Large intestine (tissue), 3 donors: Measurements from ENCODE around the gene MAS1L. TPM values are rescaled to one million over a fixed set of nuclear protein-coding genes. Genes with fewer than 3 reads are reported as not detected.

ENCODE experiments used
- DNase-seq, 2 donors: peaks; one replicate each; pipeline versions ENCODE4 v3.0.0 to v3.0.0-alpha.2; 2013
- H3K27ac ChIP-seq: one replicate; pipeline ENCODE4 v1.5.1; 2013; ENCODE audit warnings: low read length
- H3K27me3 ChIP-seq: 2 replicates; pipeline ENCODE4 v1.6.1; 2013; ENCODE audit warnings: low read length; ENCODE audit not compliant: control insufficient read depth, insufficient read depth
- H3K36me3 ChIP-seq: 2 replicates; pipeline ENCODE4 v1.6.1; 2013; ENCODE audit warnings: low read length; ENCODE audit not compliant: control insufficient read depth, insufficient read depth
- H3K4me1 ChIP-seq: one replicate; pipeline ENCODE4 v1.6.1; 2013; ENCODE audit warnings: low read length; ENCODE audit not compliant: control insufficient read depth, insufficient read depth
- H3K4me3 ChIP-seq: one replicate; pipeline ENCODE4 v1.5.1; 2013; ENCODE audit warnings: low read length
- H3K9me3 ChIP-seq: one replicate; pipeline ENCODE4 v1.6.1; 2013; ENCODE audit warnings: mild to moderate bottlenecking, low read depth, low read length, moderate library complexity; ENCODE audit not compliant: control insufficient read depth
- WGBS: methylation state at CpG from one replicate; pipeline ENCODE4 v1.1.5; 2013; ENCODE audit warnings: low lambda C conversion rate; ENCODE audit not compliant: insufficient coverage; 5-methylcytosine and 5-hydroxymethylcytosine counted together
- polyA plus RNA-seq: library from polyadenylated mRNA; unstranded; fragments of 120-200 nt; gene quantifications from one replicate; pipeline ENCODE4 v1.2.1, GENCODE V29; 2013

MAS1L gene
- polyA plus RNA-seq, 1 donor, result not detected

DNA sequence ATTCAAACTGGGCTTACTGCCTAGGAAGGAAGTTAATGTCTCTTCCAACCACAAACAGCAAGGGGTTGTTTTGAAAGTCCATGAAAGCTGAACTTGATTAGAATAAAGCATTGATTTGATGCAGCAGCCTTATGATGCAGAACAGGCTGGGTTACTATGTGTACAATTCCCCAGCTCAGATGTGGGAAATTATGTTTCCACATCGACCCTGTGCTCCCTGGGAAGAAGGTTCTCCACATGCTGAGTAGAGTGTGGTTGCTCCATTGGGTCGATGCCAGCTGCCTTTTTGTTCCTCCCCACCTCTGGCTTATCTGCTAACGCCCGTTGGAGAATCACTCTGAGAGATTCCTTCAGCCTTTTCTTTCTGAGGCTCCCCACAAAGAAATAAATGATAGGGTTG is 1.2 kb downstream of the MAS1L start:
- Histone ChIP-seq H3K4me1 (no peaks in the 10 kb centered on the region), H3K36me3 (no peaks in the 10 kb centered on the region), H3K4me3 (no peak overlapping the region)

GRCh38 chr6:29483735-29484134 is 4.0 kb downstream of the MAS1L start:
- H3K4me3 ChIP-seq, result no peak overlapping the region
- H3K9me3 ChIP-seq, result no peaks in the 10 kb centered on the region
- no peaks in the 10 kb centered on the region for H3K4me1 ChIP-seq
- no peaks in the 10 kb centered on the region for H3K36me3 ChIP-seq
- no peaks in the 10 kb centered on the region for H3K27me3 ChIP-seq
- DNase-seq, result no peak
- H3K27ac ChIP-seq, result no peak overlapping the region
- 44% methylated on average over 1 of the region's 1 CpG for WGBS

More for the DNA sequence above, 1.2 kb downstream of the MAS1L start:
- no peak for DNase-seq
- Histone ChIP-seq H3K27me3 (no peaks in the 10 kb centered on the region), H3K9me3 (no peaks in the 10 kb centered on the region), H3K27ac (no peak overlapping the region)
- WGBS, result no CpG with 5 or more reads among the region's 4 CpGs

DNA sequence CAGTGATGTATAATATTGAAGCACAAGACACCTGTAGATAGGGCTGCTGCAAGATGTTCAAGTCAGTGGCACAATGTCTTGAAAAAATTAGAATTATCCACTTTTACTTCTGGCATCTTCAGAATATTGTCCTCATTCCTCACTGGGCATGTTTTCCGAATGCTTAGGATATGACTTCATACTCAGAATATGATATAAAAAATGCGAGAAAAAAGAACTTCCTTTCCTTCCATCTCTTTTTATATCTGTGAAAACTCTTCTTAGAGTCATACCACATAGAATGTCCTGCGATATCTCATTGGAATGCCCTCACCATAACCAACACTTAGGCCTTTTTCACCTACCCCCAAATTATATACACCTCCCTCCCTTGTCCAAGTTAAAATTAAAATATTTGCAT is 4.6 kb downstream of the MAS1L start:
- H3K4me3 ChIP-seq, result no peak overlapping the region
- H3K9me3 ChIP-seq, result no peaks in the 10 kb centered on the region
- no peak overlapping the region for H3K27ac ChIP-seq
- 100% methylated on average over 2 of the region's 3 CpGs for WGBS
- H3K27me3 ChIP-seq, result no peaks in the 10 kb centered on the region
- no peaks in the 10 kb centered on the region for H3K4me1 ChIP-seq
- no peaks in the 10 kb centered on the region for H3K36me3 ChIP-seq
- DNase-seq, result no peak

DNA sequence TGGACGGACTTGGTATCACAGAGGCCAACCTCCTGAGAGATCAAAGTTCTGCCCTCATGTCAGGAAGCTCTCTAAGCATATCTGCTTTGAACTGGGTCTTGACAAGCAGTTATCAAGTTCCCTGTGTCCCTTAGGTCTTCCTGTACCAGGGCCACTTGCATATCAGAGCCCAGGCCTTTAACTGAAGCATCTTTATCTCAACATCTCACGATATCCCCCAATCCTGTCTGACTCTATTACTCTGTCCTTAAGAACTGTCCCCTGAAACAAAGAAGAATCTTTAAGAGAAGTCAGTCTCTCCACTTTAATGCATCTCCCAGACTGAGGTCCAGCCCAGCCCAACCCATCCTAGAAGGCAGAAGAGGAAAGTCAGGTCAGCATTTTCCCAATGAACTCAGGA is 8.2 kb downstream of the MAS1L start:
- DNase-seq, result no peak
- H3K4me1 ChIP-seq, result no peaks in the 10 kb centered on the region

GRCh38 chr6:29478740-29479139 is 9.0 kb downstream of the MAS1L start:
- Histone ChIP-seq H3K4me3 (no peak overlapping the region), H3K4me1 (no peaks in the 10 kb centered on the region), H3K36me3 (no peaks in the 10 kb centered on the region), H3K9me3 (no peaks in the 10 kb centered on the region), H3K27ac (no peak overlapping the region), H3K27me3 (no peaks in the 10 kb centered on the region)
- DNase-seq, result no peak
- WGBS, result 96% methylated on average over 4 of the region's 5 CpGs

More for the DNA sequence above, 8.2 kb downstream of the MAS1L start:
- no peak overlapping the region for H3K4me3 ChIP-seq
- WGBS, result no CpG with 5 or more reads among the region's 2 CpGs
- no peak overlapping the region for H3K27ac ChIP-seq
- no peaks in the 10 kb centered on the region for H3K27me3 ChIP-seq
- no peaks in the 10 kb centered on the region for H3K9me3 ChIP-seq
- H3K36me3 ChIP-seq, result no peaks in the 10 kb centered on the region

GRCh38 chr6:29477923-29478450 is 9.8 kb downstream of the MAS1L start:
- Histone ChIP-seq H3K9me3 (no peaks in the 10 kb centered on the region), H3K4me3 (no peak overlapping the region), H3K36me3 (no peaks in the 10 kb centered on the region), H3K27me3 (no peaks in the 10 kb centered on the region), H3K27ac (no peak overlapping the region), H3K4me1 (no peaks in the 10 kb centered on the region)
- no peak for DNase-seq
- 80% methylated on average over 1 of the region's 5 CpGs for WGBS

GRCh38 chr6:29474996-29475395 is 12.8 kb downstream of the MAS1L start:
- H3K9me3 ChIP-seq, result no peaks in the 10 kb centered on the region
- DNase-seq, result no peak
- no peaks in the 10 kb centered on the region for H3K36me3 ChIP-seq
- no CpG with 5 or more reads among the region's 2 CpGs for WGBS
- H3K4me1 ChIP-seq, result no peaks in the 10 kb centered on the region
- H3K4me3 ChIP-seq, result no peak overlapping the region
- no peak overlapping the region for H3K27ac ChIP-seq
- H3K27me3 ChIP-seq, result no peaks in the 10 kb centered on the region

GRCh38 chr6:29466241-29466640 is 21.5 kb downstream of the MAS1L start:
- Histone ChIP-seq H3K4me3 (no peak overlapping the region), H3K36me3 (no peaks in the 10 kb centered on the region), H3K27me3 (no peaks in the 10 kb centered on the region), H3K27ac (no peak overlapping the region), H3K4me1 (no peaks in the 10 kb centered on the region), H3K9me3 (no peaks in the 10 kb centered on the region)
- WGBS, result 46% methylated on average over 3 of the region's 6 CpGs
- DNase-seq, result no peak

DNA sequence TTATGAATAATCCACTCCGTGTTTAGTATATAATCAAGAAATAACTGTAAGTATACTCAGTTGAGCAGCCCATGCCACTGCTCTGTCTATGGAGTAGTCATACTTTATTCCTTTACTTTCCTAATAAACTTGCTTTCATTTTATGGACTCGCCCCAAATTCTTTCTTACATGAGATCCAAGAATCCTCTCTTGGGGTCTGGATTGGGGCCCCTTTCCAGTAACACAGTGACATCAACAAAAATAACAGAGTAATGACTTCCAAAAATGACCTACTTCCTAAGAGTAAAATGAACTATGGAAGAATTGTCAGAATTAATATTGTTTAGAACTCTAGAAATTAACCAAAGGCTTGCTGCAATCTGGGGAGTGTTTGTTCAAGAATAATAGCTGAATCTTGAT is 22.0 kb downstream of the MAS1L start:
- Histone ChIP-seq H3K36me3 (no peaks in the 10 kb centered on the region), H3K4me3 (no peak overlapping the region), H3K27me3 (no peaks in the 10 kb centered on the region), H3K9me3 (no peaks in the 10 kb centered on the region), H3K4me1 (no peaks in the 10 kb centered on the region), H3K27ac (no peak overlapping the region)
- 100% methylated on average over 1 of the region's 2 CpGs for WGBS
- no peak for DNase-seq

- H3K27me3 ChIP-seq, result no peaks in the 10 kb centered on the region
- no peak for DNase-seq
- H3K4me1 ChIP-seq, result no peaks in the 10 kb centered on the region
- H3K4me3 ChIP-seq, result no peak overlapping the region
- no peak overlapping the region for H3K27ac ChIP-seq
- no peaks in the 10 kb centered on the region for H3K36me3 ChIP-seq
- H3K9me3 ChIP-seq, result no peaks in the 10 kb centered on the region
- WGBS, result no CpG with 5 or more reads among the region's 2 CpGs
Observed at GRCh38 chr6:29465279-29465678, 22.5 kb downstream of the MAS1L start.

DNA sequence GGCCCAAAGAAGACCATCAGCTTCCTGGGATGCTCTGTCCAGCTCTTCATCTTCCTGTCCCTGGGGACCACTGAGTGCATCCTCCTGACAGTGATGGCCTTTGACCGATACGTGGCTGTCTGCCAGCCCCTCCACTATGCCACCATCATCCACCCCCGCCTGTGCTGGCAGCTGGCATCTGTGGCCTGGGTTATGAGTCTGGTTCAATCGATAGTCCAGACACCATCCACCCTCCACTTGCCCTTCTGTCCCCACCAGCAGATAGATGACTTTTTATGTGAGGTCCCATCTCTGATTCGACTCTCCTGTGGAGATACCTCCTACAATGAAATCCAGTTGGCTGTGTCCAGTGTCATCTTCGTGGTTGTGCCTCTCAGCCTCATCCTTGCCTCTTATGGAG is 25.7 kb downstream of the MAS1L start:
- Histone ChIP-seq H3K27me3 (no peaks in the 10 kb centered on the region), H3K4me1 (no peaks in the 10 kb centered on the region), H3K9me3 (no peaks in the 10 kb centered on the region), H3K4me3 (no peak overlapping the region), H3K27ac (no peak overlapping the region), H3K36me3 (no peaks in the 10 kb centered on the region)
- no peak for DNase-seq
- whole genome bisulfite sequencing, result no CpG with 5 or more reads among the region's 6 CpGs
